MCF 10A (cell line): ENCODE results near the gene GJB4. TPM values are rescaled to one million over a fixed set of nuclear protein-coding genes. Genes with fewer than 3 reads are reported as not detected.

Source experiments
- BruUV-seq: library from RNA; stranded (reverse); fragments of 400-500 nt; replicated peaks from 2 replicates; lab custom pipeline; 2021; lab: Mats Ljungman, UMichigan
- CTCF ChIA-PET: fragments of 300-600 bp; sonication (Branson Sonifier 250); formaldehyde crosslinking; extraction: SDS; loops from one replicate; lab custom pipeline; 2021; ENCODE audit warnings: antibody characterized with exemption, inconsistent platforms; lab: Yijun Ruan, JAX
- POLR2A ChIA-PET: fragments of 300-600, 350-650 bp; sonication (Branson Sonifier 250); formaldehyde crosslinking; extraction: SDS; loops from one replicate; lab custom pipeline; 2020; ENCODE audit warnings: antibody characterized with exemption, inconsistent platforms; lab: Yijun Ruan, JAX
- DNase-seq: peaks from one replicate; pipeline ENCODE4 v3.0.0-alpha.2; 2018; ENCODE audit not compliant: unreplicated experiment
- H3K27ac Mint-ChIP-seq: one replicate; pipeline ENCODE4 v1.8.0; 2022; ENCODE audit warnings: mild to moderate bottlenecking, low read depth, mixed read lengths; ENCODE audit not compliant: unreplicated experiment
- H3K27me3 Mint-ChIP-seq: one replicate; pipeline ENCODE4 v1.8.0; 2022; ENCODE audit warnings: mixed read lengths; ENCODE audit not compliant: insufficient read depth, unreplicated experiment
- H3K36me3 Mint-ChIP-seq: one replicate; pipeline ENCODE4 v1.8.0; 2022; ENCODE audit warnings: mild to moderate bottlenecking, moderate library complexity, mixed read lengths; ENCODE audit not compliant: insufficient read depth, unreplicated experiment
- H3K4me1 Mint-ChIP-seq: one replicate; pipeline ENCODE4 v1.8.0; 2022; ENCODE audit warnings: mixed read lengths; ENCODE audit not compliant: insufficient read depth, unreplicated experiment
- H3K4me3 Mint-ChIP-seq: one replicate; pipeline ENCODE4 v1.8.0; 2022; ENCODE audit warnings: mild to moderate bottlenecking, moderate library complexity, mixed read lengths; ENCODE audit not compliant: unreplicated experiment
- H3K9me3 Mint-ChIP-seq: one replicate; pipeline ENCODE4 v1.8.0; 2022; ENCODE audit warnings: mixed read lengths; ENCODE audit not compliant: unreplicated experiment
- CTCF ChIP-seq: fragments of 200-600 bp; IDR thresholded peaks from one replicate; pipeline ENCODE4 v1.8.0; 2022; ENCODE audit warnings: antibody characterized with exemption, mild to moderate bottlenecking; ENCODE audit not compliant: unreplicated experiment
- intact Hi-C: fragments of 100-400 bp; cut with micrococcal nuclease; formaldehyde crosslinking; loops from 2 replicates; pipeline ENCODE4 v1.14.1; 2022
- total RNA-seq: library from RNA; stranded (reverse); gene quantifications from 2 replicates; pipeline ENCODE4 v1.2.3, GENCODE V29; 2022

GJB4 gene
- total RNA-seq, 1 experiment from 2014 or later = 0.28 TPM

- ChIA-PET CTCF (interaction anchor here (0.6 to 8.7 kb wide), 57 partner anchors 9 to 1804 kb away, joined by 3 to 82 read pairs (median 5); partner anchors contain the start of gene GJB5), POLR2A (interaction anchor here (1.0 to 1.5 kb wide), 4 partner anchors 12 to 279 kb away, joined by 3 to 6 read pairs (median 3); partner anchors contain the start of gene GJB5)
- intact Hi-C loops = loop anchor here (1.0 to 2.0 kb wide), 2 partner anchors 144 to 1110 kb away; no protein-coding TSS in a partner anchor
- H3K4me3 Mint-ChIP-seq = no peak overlapping the region
- peak; percentile 97 for TF ChIP-seq CTCF
- no peaks in the 10 kb centered on the region for H3K27me3 Mint-ChIP-seq
- no peaks in the 10 kb centered on the region for H3K9me3 Mint-ChIP-seq
- peak overlapping the region; percentile 20 for H3K27ac Mint-ChIP-seq
- DNase-seq = peak; percentile 77
- no TSS peak for BruUV-seq
- no peaks in the 10 kb centered on the region for H3K36me3 Mint-ChIP-seq
- no peaks in the 10 kb centered on the region for H3K4me1 Mint-ChIP-seq
These were observed 16.8 kb upstream of the GJB4 start for GRCh38 chr1:34742667-34743270.

GRCh38 chr1:34743775-34744174 is 15.8 kb upstream of the GJB4 start:
- no peak for TF ChIP-seq CTCF
- H3K27me3 Mint-ChIP-seq = no peaks in the 10 kb centered on the region
- no peak for DNase-seq
- H3K36me3 Mint-ChIP-seq = no peaks in the 10 kb centered on the region
- no peaks in the 10 kb centered on the region for H3K9me3 Mint-ChIP-seq
- POLR2A ChIA-PET = interaction anchor here (0.6 to 1.3 kb wide), 3 partner anchors 11 to 274 kb away, joined by 3 to 5 read pairs (median 3); partner anchors contain the start of genes GJB5 and SMIM12
- no peak overlapping the region for H3K4me3 Mint-ChIP-seq
- CTCF ChIA-PET = interaction anchor here (0.6 to 8.7 kb wide), 39 partner anchors 10 to 1832 kb away, joined by 3 to 82 read pairs (median 6); partner anchors contain the start of gene GJB5
- no peaks in the 10 kb centered on the region for H3K4me1 Mint-ChIP-seq
- peak overlapping the region; percentile 20 for H3K27ac Mint-ChIP-seq
- BruUV-seq = no TSS peak
- intact Hi-C loops = loop anchor here (2.0 kb wide), 1 partner anchor 1111 kb away; no protein-coding TSS in a partner anchor

GRCh38 chr1:34744851-34745250 is 14.7 kb upstream of the GJB4 start:
- no TSS peak for BruUV-seq
- POLR2A ChIA-PET = interaction anchor here (0.7 to 1.3 kb wide), 3 partner anchors 10 to 37 kb away, joined by 3 to 5 read pairs (median 3); partner anchors contain the start of gene GJB5
- intact Hi-C loops = no loop called here
- DNase-seq = no peak
- Mint-ChIP-seq H3K27me3 (no peaks in the 10 kb centered on the region), H3K4me3 (no peak overlapping the region), H3K4me1 (no peaks in the 10 kb centered on the region), H3K27ac (no peak overlapping the region), H3K36me3 (no peaks in the 10 kb centered on the region), H3K9me3 (no peaks in the 10 kb centered on the region)
- CTCF ChIA-PET = interaction anchor here (0.5 to 8.7 kb wide), 13 partner anchors 9 to 1111 kb away, joined by 3 to 82 read pairs (median 7); partner anchors contain the start of gene GJB5
- TF ChIP-seq CTCF = no peak

- DNase-seq = no peak
- intact Hi-C loops = no loop called here
- H3K9me3 Mint-ChIP-seq = no peaks in the 10 kb centered on the region
- ChIA-PET CTCF (interaction anchor here (0.6 to 6.1 kb wide), 5 partner anchors 11 to 1112 kb away, joined by 3 to 53 read pairs (median 4); no protein-coding TSS in a partner anchor), POLR2A (no interaction called here)
- no peak overlapping the region for H3K4me3 Mint-ChIP-seq
- H3K4me1 Mint-ChIP-seq = no peaks in the 10 kb centered on the region
- TF ChIP-seq CTCF = no peak
- BruUV-seq = no TSS peak
- no peaks in the 10 kb centered on the region for H3K36me3 Mint-ChIP-seq
- H3K27ac Mint-ChIP-seq = no peak overlapping the region
- no peaks in the 10 kb centered on the region for H3K27me3 Mint-ChIP-seq
These were observed 13.9 kb upstream of the GJB4 start for GRCh38 chr1:34745666-34746065.
